Measurements from ENCODE around the gene ADORA2A.

DNA sequence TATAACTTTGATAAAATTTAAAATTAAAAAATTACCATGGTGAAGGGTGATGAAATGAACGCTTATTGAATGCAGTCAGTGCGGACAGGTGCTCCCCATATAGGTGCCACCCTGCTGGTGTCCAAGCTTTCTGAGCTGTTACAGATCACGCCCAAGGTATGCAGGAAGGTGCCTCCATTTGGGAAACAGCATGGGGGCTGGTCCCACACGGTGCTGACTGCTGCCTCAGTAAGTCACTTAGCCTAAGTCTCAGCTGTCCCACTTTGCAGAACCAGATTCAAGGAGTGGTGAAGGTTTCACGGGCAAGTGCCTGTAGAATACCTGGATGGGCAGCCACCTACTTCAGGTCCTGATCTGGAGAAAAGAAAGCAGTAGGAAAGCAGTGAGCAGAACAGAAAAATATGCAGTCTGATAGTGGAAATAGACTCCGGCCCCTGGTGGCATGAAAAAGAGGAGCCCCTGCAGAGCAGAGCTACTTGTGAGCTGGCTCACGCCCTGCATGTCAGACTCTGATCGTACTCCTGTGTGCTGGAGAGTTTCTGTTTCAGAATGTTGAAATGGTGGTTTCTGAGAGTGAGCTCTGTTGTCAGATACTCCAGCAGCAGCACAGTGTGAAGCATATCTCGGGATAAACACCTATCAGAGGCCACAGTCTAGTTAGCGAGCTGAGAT lies 33.2 kb downstream of the ADORA2A start:
- TF ChIP-seq EZH2 (IDR thresholded peaks at IDR 0.05; ENCODE audit: low read length), result no peak
- TF ChIP-seq, protein P1, sequence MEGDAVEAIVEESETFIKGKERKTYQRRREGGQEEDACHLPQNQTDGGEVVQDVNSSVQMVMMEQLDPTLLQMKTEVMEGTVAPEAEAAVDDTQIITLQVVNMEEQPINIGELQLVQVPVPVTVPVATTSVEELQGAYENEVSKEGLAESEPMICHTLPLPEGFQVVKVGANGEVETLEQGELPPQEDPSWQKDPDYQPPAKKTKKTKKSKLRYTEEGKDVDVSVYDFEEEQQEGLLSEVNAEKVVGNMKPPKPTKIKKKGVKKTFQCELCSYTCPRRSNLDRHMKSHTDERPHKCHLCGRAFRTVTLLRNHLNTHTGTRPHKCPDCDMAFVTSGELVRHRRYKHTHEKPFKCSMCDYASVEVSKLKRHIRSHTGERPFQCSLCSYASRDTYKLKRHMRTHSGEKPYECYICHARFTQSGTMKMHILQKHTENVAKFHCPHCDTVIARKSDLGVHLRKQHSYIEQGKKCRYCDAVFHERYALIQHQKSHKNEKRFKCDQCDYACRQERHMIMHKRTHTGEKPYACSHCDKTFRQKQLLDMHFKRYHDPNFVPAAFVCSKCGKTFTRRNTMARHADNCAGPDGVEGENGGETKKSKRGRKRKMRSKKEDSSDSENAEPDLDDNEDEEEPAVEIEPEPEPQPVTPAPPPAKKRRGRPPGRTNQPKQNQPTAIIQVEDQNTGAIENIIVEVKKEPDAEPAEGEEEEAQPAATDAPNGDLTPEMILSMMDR (optimal IDR thresholded peaks at IDR 0.05 in 1 of 3, IDR thresholded peaks at IDR 0.05 in 1 of 3, conservative IDR thresholded peaks at IDR 0.05 in 1 of 3; ENCODE audit: extremely low read depth in 1 of 3, insufficient read depth in 2 of 3, low read length in 3 of 3), result no peak
